Gastroesophageal sphincter (tissue), 4 donors: ENCODE results near the gene STON1. TPM values are rescaled to one million over a fixed set of nuclear protein-coding genes. Genes with fewer than 3 reads are reported as not detected.

Experiments
- ATAC-seq: fragments of 150-250 bp; one replicate; pipeline ENCODE4 v1.9.1; 2016; ENCODE audit warnings: mild to moderate bottlenecking, moderate library complexity
- H3K27ac ChIP-seq, 4 donors: fragments of 200-600 bp; sonication (generic) in 3 of 4; 1 replicate in 3 of 4; 2 replicates in 1 of 4; pipeline ENCODE4 v1.5.1; 2016 to 2019
- H3K27me3 ChIP-seq: fragments of 200-600 bp; sonication (generic); one replicate; pipeline ENCODE4 v1.5.1; 2019
- H3K36me3 ChIP-seq, 2 donors: fragments of 200-600 bp; sonication (generic); one replicate each; pipeline ENCODE4 v1.5.1; 2019; ENCODE audit warnings: control low read depth in 1 of 2
- H3K4me1 ChIP-seq, 3 donors: fragments of 200-600 bp; sonication (generic); 1 replicate in 2 of 3; 2 replicates in 1 of 3; pipeline ENCODE4 v1.5.1; 2016 to 2019; ENCODE audit warnings: control low read depth in 2 of 3
- H3K4me3 ChIP-seq, 2 donors: fragments of 200-600 bp; sonication (generic); one replicate each; pipeline ENCODE4 v1.5.1; 2019; ENCODE audit warnings: mild to moderate bottlenecking in 1 of 2, moderate library complexity in 1 of 2
- H3K9me3 ChIP-seq, 3 donors: fragments of 200-600 bp; sonication (generic); one replicate each; pipeline ENCODE4 v1.5.1; 2017 to 2019; ENCODE audit warnings: control low read depth in 2 of 3
- EP300 ChIP-seq: sonication (generic); formaldehyde crosslinking; IDR thresholded peaks from one replicate; pipeline ENCODE4 v1.6.1; 2017; ENCODE audit warnings: antibody characterized with exemption, mild to moderate bottlenecking
- POLR2A ChIP-seq, 2 donors: fragments of 450-650 bp; IDR thresholded peaks; one replicate each; pipeline ENCODE4 v1.6.1; 2017; ENCODE audit warnings: antibody characterized with exemption in 2 of 2, mild to moderate bottlenecking in 2 of 2, moderate library complexity in 1 of 2
- POLR2AphosphoS5 ChIP-seq: sonication (generic); formaldehyde crosslinking; IDR thresholded peaks from one replicate; pipeline ENCODE4 v1.6.1; 2017; ENCODE audit warnings: antibody characterized with exemption
- whole genome bisulfite sequencing, 2 donors: methylation state at CpG; one replicate each; pipeline ENCODE4 v1.1.5; 2018; ENCODE audit warnings: low coverage in 1 of 2; 5-methylcytosine and 5-hydroxymethylcytosine counted together
- total RNA-seq, 4 donors: library from RNA; depleted of rRNA; stranded (reverse); fragments of >200 nt; gene quantifications; one replicate each; pipeline ENCODE4 v1.1.0, GENCODE V29; 2016
- TF ChIP-seq, protein P1 (sequence below), 4 experiments: fragments of 200-600 bp in 2 of 4; fragments of 450-650 bp in 2 of 4; sonication (generic) in 1 of 4; IDR thresholded peaks; one replicate each; pipeline ENCODE4 v1.5.1; 2017 to 2019; ENCODE audit warnings: antibody characterized with exemption in 4 of 4, mild to moderate bottlenecking in 2 of 4, moderate library complexity in 2 of 4

Gene STON1
- total RNA-seq, 4 donors from 2014 or later, result 118 to 263 (median 158) TPM

DNA sequence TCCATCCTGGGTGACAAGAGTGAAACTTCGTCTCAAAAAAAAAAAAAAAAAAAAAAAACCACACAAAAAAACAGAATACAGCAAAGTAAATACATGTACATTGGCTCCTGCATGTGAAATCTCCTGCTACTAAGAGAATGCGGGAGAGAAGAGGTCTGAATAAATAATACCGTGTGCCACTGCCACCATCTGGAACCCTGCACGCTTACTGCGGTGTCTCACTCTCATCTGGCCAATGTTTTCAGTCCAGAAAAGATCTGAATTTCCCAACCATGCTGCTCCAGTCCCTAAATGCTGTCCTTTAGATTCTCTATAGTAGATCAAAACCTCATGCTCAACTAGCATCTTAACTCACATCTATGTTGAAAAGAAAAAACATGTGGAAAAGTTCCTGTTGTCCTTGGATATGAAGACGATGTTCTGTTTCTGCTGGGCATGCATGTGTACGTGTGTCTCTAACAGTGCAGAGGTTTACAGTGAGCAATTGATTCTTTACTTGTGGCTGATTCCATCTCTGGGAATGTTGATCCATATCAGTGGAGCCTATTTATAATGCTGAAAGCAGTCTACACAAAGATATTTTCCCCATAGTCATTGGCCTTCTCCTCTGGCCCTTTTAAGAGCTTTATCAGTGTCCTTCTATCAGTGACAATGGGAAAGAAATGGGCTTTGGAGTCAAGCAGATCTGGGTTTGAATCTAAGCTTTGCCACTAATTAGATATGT lies 11.9 kb downstream of the STON1 start:
- no peak for ATAC-seq
- H3K9me3 ChIP-seq, result no peaks in the 10 kb centered on the region
- H3K4me1 ChIP-seq, result peaks cover 0 to 80% (median 7%) of the 10 kb centered on the region in 3 donors
- H3K27ac ChIP-seq, result peak overlapping the region in 3 of 4 donors; percentile 58 to 79 (median 75)
- H3K36me3 ChIP-seq, result peaks cover 0 to 16% of the 10 kb centered on the region in 2 donors
- TF ChIP-seq EP300 (no peak), POLR2A (IDR thresholded peaks at IDR 0.05) (no peak), POLR2AphosphoS5 (no peak)
- TF ChIP-seq, protein P1, sequence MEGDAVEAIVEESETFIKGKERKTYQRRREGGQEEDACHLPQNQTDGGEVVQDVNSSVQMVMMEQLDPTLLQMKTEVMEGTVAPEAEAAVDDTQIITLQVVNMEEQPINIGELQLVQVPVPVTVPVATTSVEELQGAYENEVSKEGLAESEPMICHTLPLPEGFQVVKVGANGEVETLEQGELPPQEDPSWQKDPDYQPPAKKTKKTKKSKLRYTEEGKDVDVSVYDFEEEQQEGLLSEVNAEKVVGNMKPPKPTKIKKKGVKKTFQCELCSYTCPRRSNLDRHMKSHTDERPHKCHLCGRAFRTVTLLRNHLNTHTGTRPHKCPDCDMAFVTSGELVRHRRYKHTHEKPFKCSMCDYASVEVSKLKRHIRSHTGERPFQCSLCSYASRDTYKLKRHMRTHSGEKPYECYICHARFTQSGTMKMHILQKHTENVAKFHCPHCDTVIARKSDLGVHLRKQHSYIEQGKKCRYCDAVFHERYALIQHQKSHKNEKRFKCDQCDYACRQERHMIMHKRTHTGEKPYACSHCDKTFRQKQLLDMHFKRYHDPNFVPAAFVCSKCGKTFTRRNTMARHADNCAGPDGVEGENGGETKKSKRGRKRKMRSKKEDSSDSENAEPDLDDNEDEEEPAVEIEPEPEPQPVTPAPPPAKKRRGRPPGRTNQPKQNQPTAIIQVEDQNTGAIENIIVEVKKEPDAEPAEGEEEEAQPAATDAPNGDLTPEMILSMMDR (IDR thresholded peaks at IDR 0.05), result no peak
- H3K27me3 ChIP-seq, result no peaks in the 10 kb centered on the region
- no peak overlapping the region for H3K4me3 ChIP-seq
- 65 to 68% methylated on average over 5 to 6 of the region's 7 CpGs for whole genome bisulfite sequencing, 2 donors

- no peak for ATAC-seq
- H3K9me3 ChIP-seq, result no peaks in the 10 kb centered on the region
- H3K27me3 ChIP-seq, result no peaks in the 10 kb centered on the region
- WGBS, 2 donors, result 35% methylated on average over 1 of the region's 1 CpG; no CpG with 5 or more reads in 1 of the 2 donors
- H3K4me3 ChIP-seq, result no peak overlapping the region
- H3K36me3 ChIP-seq, result peaks cover 0 to 7% of the 10 kb centered on the region in 2 donors
- H3K4me1 ChIP-seq, result peaks cover 0 to 99% (median 7%) of the 10 kb centered on the region in 3 donors
- peak overlapping the region; percentile 63 to 79 (median 71) for H3K27ac ChIP-seq
- TF ChIP-seq, protein P1 (IDR thresholded peaks at IDR 0.05), result no peak
- TF ChIP-seq EP300, result no peak
- TF ChIP-seq POLR2A (IDR thresholded peaks at IDR 0.05), result no peak
- no peak for TF ChIP-seq POLR2AphosphoS5
Measured at GRCh38 chr2:48543895-48544294, 13.9 kb downstream of the STON1 start.

GRCh38 chr2:48545244-48545643 lies 15.3 kb downstream of the STON1 start:
- H3K36me3 ChIP-seq, result no peaks in the 10 kb centered on the region
- TF ChIP-seq, protein P1 (IDR thresholded peaks at IDR 0.05), result peak in 2 of 4 experiments; percentile 26 to 31
- no peak for TF ChIP-seq POLR2AphosphoS5
- H3K27ac ChIP-seq, result peak overlapping the region; percentile 63 to 79 (median 71)
- H3K9me3 ChIP-seq, result no peaks in the 10 kb centered on the region
- no peak for ATAC-seq
- no peaks in the 10 kb centered on the region for H3K27me3 ChIP-seq
- 84 to 87% methylated on average over 4 of the region's 10 CpGs for WGBS, 2 donors
- no peak overlapping the region for H3K4me3 ChIP-seq
- peaks cover 0 to 99% (median 11%) of the 10 kb centered on the region in 3 donors for H3K4me1 ChIP-seq

- Histone ChIP-seq H3K9me3 (no peaks in the 10 kb centered on the region), H3K36me3 (no peaks in the 10 kb centered on the region), H3K27ac (peak overlapping the region; percentile 75 to 80 (median 78)), H3K4me3 (no peak overlapping the region), H3K4me1 (peaks cover 3 to 100% (median 10%) of the 10 kb centered on the region in 3 donors), H3K27me3 (no peaks in the 10 kb centered on the region)
- TF ChIP-seq EP300, result no peak
- no peak for TF ChIP-seq POLR2A (IDR thresholded peaks at IDR 0.05)
- TF ChIP-seq, protein P1 (IDR thresholded peaks at IDR 0.05), result no peak
- TF ChIP-seq POLR2AphosphoS5, result peak; percentile 62
- peak; percentile 59 for ATAC-seq
- 36 to 46% methylated on average over 2 to 4 of the region's 5 CpGs for WGBS, 2 donors
Measured at GRCh38 chr2:48548840-48549239, 18.9 kb downstream of the STON1 start.

GRCh38 chr2:48549972-48550371 lies 20.0 kb downstream of the STON1 start:
- no peaks in the 10 kb centered on the region for H3K27me3 ChIP-seq
- TF ChIP-seq POLR2A (IDR thresholded peaks at IDR 0.05) (no peak), POLR2AphosphoS5 (no peak), EP300 (no peak)
- TF ChIP-seq, protein P1 (IDR thresholded peaks at IDR 0.05), result no peak
- H3K27ac ChIP-seq, result peak overlapping the region; percentile 75 to 80 (median 78)
- H3K36me3 ChIP-seq, result no peaks in the 10 kb centered on the region
- no peak for ATAC-seq
- H3K4me3 ChIP-seq, result no peak overlapping the region
- WGBS, 2 donors, result 46 to 52% methylated on average over 3 of the region's 3 CpGs
- H3K4me1 ChIP-seq, result peaks cover 3 to 95% (median 9%) of the 10 kb centered on the region in 3 donors
- H3K9me3 ChIP-seq, result no peaks in the 10 kb centered on the region
